ENCODE results near the gene RMRP. TPM values are rescaled to one million over a fixed set of nuclear protein-coding genes. Genes with fewer than 3 reads are reported as not detected.

Gene RMRP
- total RNA-seq, 1 donor, result 30,763 TPM

DNA sequence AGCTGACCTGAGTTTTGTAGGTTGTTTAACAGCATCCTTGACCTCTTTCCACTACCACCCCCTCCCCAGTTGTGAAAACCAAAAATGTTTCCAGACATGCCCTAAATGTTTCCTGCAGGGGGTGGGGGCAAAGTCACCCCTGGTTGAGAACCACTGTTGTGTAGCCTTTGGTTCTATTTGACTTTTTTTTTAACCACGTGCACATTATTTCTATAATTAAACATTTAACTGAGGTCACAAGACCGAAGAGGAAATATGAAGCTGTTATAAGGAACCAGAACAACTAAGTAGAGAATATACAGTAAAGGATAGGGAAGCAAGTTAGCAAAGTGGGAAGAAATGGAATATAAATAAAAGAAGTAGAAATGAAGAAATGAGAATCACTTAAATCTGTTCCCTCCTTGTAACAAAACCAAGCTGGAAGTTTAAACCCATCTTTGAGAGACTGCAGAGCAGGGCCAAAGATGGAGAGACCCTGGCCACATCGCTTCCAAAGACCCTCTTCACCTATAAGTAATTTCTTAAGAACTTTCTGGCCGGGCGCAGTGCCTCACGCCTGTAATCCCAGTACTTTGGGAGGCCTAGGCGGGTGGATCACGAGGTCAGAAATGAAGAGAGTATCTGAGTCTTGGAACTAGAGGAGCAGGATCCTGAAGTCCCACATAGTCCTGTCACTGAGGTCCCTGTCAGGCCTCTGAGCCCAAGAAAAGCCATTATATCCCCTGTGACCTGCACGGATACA lies 21.5 kb downstream of the RMRP start:
- TF ChIP-seq, protein P1, sequence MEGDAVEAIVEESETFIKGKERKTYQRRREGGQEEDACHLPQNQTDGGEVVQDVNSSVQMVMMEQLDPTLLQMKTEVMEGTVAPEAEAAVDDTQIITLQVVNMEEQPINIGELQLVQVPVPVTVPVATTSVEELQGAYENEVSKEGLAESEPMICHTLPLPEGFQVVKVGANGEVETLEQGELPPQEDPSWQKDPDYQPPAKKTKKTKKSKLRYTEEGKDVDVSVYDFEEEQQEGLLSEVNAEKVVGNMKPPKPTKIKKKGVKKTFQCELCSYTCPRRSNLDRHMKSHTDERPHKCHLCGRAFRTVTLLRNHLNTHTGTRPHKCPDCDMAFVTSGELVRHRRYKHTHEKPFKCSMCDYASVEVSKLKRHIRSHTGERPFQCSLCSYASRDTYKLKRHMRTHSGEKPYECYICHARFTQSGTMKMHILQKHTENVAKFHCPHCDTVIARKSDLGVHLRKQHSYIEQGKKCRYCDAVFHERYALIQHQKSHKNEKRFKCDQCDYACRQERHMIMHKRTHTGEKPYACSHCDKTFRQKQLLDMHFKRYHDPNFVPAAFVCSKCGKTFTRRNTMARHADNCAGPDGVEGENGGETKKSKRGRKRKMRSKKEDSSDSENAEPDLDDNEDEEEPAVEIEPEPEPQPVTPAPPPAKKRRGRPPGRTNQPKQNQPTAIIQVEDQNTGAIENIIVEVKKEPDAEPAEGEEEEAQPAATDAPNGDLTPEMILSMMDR (IDR thresholded peaks at IDR 0.05; ENCODE audit: insufficient read depth, low read length), result no peak
- no peak overlapping the region for H3K4me3 ChIP-seq (ENCODE audit: low read depth, low read length)
- DNase-seq (ENCODE audit: low read depth), result no peak

DNA sequence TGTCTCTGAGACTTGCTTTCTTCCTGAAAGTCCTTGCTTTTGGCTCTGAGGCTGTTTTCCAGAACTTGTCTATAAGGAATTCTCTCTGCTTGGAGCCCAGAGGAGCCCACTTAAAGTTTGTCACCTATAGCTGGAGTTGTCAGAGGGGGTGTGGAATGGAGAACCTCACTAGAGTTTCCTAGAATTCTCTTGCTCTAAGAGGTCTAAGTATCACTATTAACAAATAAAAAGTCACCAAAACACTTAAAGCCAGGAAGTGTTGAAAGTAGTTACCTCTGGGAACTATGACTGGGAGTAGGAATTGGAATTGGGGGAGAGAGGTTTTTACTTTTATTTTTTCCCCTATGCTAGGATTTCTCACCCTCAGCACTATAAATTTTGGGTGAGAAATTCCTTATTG lies 22.1 kb downstream of the RMRP start:
- TF ChIP-seq, protein P1 (IDR thresholded peaks at IDR 0.05; ENCODE audit: insufficient read depth, low read length), result no peak
- no peak overlapping the region for H3K4me3 ChIP-seq (ENCODE audit: low read depth, low read length)

DNA sequence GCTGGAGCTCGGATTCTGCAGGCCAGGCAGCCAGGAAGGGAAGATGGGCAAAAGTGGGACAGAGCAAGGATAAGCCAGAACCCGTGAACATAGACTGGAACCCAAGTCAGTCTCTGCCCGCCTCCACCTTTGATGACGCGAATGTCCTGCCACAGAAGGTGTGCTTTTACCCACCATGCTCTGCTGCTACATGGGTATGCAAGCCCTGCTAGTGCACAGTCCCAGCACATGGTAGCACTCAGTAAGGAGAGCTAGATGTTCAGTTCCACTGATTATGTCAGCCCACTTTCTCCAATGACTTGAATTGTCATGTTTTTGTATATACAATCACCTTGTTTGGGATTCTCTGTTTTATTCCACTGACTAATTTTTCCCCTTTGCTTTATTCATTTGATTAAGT lies 28.2 kb downstream of the RMRP start:
- H3K4me3 ChIP-seq (ENCODE audit: low read depth, low read length), result no peak overlapping the region
- DNase-seq (ENCODE audit: low read depth), result no peak
- TF ChIP-seq, protein P1 (IDR thresholded peaks at IDR 0.05; ENCODE audit: insufficient read depth, low read length), result no peak

More for the DNA sequence above, 22.1 kb downstream of the RMRP start:
- DNase-seq (ENCODE audit: low read depth), result no peak

DNA sequence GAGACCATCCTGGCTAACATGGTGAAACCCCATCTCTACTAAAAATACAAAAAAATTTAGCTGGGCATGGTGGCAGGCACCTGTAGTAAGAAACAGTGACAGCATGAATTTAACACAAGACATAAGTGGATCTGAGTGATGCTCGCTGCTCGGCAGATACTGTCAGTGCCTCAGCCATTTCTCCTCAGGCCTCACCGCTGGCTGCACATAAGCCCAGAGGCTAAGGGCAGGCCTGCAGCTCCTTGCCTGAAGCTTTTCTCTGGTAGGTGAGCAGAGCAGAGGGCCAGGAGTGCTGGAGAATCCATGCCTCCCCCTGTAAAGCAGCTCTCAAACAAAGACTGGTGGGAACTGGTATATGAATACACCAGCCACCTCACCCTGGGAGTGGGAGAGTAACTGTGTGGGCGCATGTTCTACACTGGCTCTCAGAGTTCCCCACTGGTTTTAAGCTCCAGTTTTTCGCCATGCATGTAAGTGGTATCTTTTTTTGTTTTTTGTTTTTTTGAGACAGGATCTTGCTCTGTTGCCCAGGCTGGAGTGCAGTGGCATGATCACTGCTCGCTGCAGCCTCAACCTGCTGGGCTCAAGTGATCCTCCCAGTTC lies 29.3 kb downstream of the RMRP start:
- TF ChIP-seq, protein P1 (IDR thresholded peaks at IDR 0.05; ENCODE audit: insufficient read depth, low read length), result no peak
- DNase-seq (ENCODE audit: low read depth), result no peak
- H3K4me3 ChIP-seq (ENCODE audit: low read depth, low read length), result no peak overlapping the region

DNA sequence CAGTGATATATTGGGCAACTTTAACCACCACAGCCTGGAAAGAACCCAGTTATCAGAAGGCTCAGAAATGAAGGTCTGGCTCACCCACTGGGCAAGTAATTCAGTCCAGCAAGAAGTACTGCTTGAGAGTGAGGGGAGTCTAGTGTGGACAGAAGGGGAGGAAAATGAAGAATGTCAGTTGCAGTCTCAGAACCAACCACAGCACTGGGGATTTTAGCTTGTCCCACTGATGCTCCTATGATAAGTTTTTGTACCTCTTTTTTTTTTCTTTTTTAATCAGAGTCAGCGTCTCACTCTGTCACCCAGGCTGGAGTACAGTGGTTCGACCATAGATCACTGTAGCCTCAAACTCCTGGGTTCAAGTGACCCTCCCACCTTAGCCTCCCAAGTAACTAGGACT lies 30.2 kb downstream of the RMRP start:
- no peak for DNase-seq (ENCODE audit: low read depth)
- no peak overlapping the region for H3K4me3 ChIP-seq (ENCODE audit: low read depth, low read length)
- TF ChIP-seq, protein P1 (IDR thresholded peaks at IDR 0.05; ENCODE audit: insufficient read depth, low read length), result no peak

DNA sequence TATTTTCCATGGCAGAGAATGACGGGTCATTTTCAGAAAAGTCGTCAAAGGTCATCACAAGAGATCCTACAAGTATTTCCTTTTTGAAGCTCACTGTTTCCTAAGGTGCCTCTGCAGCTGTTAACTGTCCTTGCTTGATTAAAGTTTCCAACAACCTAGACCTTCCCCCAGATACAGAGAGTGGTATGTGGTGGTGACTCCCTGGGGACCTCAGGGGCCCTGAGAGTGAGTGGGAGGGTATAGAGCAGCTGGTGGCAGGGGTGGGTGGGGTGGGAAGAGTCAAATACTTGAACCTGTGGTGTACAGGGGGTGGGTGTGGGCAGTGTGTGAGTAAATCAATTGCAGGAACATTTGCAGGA lies 38.0 kb downstream of the RMRP start:
- H3K4me3 ChIP-seq (ENCODE audit: low read depth, low read length), result no peak overlapping the region
- DNase-seq (ENCODE audit: low read depth), result no peak
- TF ChIP-seq, protein P1 (IDR thresholded peaks at IDR 0.05; ENCODE audit: insufficient read depth, low read length), result no peak

Data from fibroblast of the aortic adventitia (primary cell).